HG03571 (cell line): ENCODE measurements around the gene ELOVL1.
A peak's percentile ranks its signal among the peaks of the same experiment; 100 is the strongest.
"Not testable (repeated sequence)": the region's sequence is repeated elsewhere in the genome, so short reads cannot be mapped to it uniquely, and the experiment has no call there.

Source experiments
- ATAC-seq: cut with Tn5 transposase; IDR thresholded peaks from one replicate; pipeline ENCODE4 v1.9.1; 2021; ENCODE audit not compliant: unreplicated experiment

Gene ELOVL1

GRCh38 chr1:43367904-43368645 lies at the start of gene ELOVL1:
ELOVL1 (minus strand) TSS chr1:43368011; CDS start chr1:43365609, 2,402 bp downstream.
- ATAC-seq: peak; percentile 71

GRCh38 chr1:43415901-43416300 lies 48.1 kb upstream of the ELOVL1 start:
- no peak for ATAC-seq

GRCh38 chr1:43414634-43415223 lies 46.9 kb upstream of the ELOVL1 start:
- no peak for ATAC-seq

- ATAC-seq: not testable (repeated sequence)
Observed at GRCh38 chr1:43413426-43413825, 45.6 kb upstream of the ELOVL1 start.

- no peak for ATAC-seq
Observed at GRCh38 chr1:43410571-43410970, 42.8 kb upstream of the ELOVL1 start.

- no peak for ATAC-seq
Observed at GRCh38 chr1:43405876-43406234, 38.0 kb upstream of the ELOVL1 start.

- ATAC-seq: no peak
Observed at GRCh38 chr1:43405219-43405875, 37.5 kb upstream of the ELOVL1 start.

GRCh38 chr1:43404353-43404752 lies 36.5 kb upstream of the ELOVL1 start:
- no peak for ATAC-seq

GRCh38 chr1:43402089-43402865 lies 34.5 kb upstream of the ELOVL1 start:
- ATAC-seq: no peak

- ATAC-seq: not testable (repeated sequence)
Observed at GRCh38 chr1:43400441-43400840, 32.6 kb upstream of the ELOVL1 start.

GRCh38 chr1:43398227-43398626 lies 30.4 kb upstream of the ELOVL1 start:
- ATAC-seq: no peak

GRCh38 chr1:43396059-43396458 lies 28.2 kb upstream of the ELOVL1 start:
- no peak for ATAC-seq

- ATAC-seq: no peak
Observed at GRCh38 chr1:43395523-43395922, 27.7 kb upstream of the ELOVL1 start.

GRCh38 chr1:43392702-43393101 lies 24.9 kb upstream of the ELOVL1 start:
- ATAC-seq: no peak

GRCh38 chr1:43389326-43390313 lies 21.8 kb upstream of the ELOVL1 start, which contains the start of the genes MED8 and SZT2:
MED8 (minus strand) TSS chr1:43389800; CDS start chr1:43389764, 36 bp downstream.
SZT2 (plus strand) TSS chr1:43389899; CDS start chr1:43389969, 70 bp downstream.
- ATAC-seq: peak; percentile 89

GRCh38 chr1:43388613-43389012 lies 20.8 kb upstream of the ELOVL1 start:
- no peak for ATAC-seq

GRCh38 chr1:43387976-43388599 lies 20.3 kb upstream of the ELOVL1 start:
- ATAC-seq: no peak

GRCh38 chr1:43386676-43387075 lies 18.9 kb upstream of the ELOVL1 start:
- ATAC-seq: no peak

- ATAC-seq: no peak
Observed at GRCh38 chr1:43383449-43383848, 15.6 kb upstream of the ELOVL1 start.
